Esophagus muscularis mucosa (tissue), 4 donors: ENCODE results near the gene TMEFF2. TPM values are rescaled to one million over a fixed set of nuclear protein-coding genes. Genes with fewer than 3 reads are reported as not detected.

Experiments used
- DNase-seq: peaks from one replicate; pipeline ENCODE4 v3.0.0-alpha.2; 2017; ENCODE audit errors: extremely low spot score
- H3K27ac ChIP-seq, 4 donors: fragments of 200-600 bp; sonication (generic); replicated peaks in 1 of 4; 1 replicate in 3 of 4; 2 replicates in 1 of 4; pipeline ENCODE4 v1.5.1; 2016 to 2019; ENCODE audit warnings: mild to moderate bottlenecking in 1 of 4
- H3K27me3 ChIP-seq, 4 donors: fragments of 200-600 bp; sonication (generic); one replicate each; pipeline versions ENCODE4 v1.5.1 to v1.6.0; 2016 to 2019
- H3K36me3 ChIP-seq, 4 donors: fragments of 200-600 bp; sonication (generic); one replicate each; pipeline ENCODE4 v1.5.1; 2016 to 2019
- H3K4me1 ChIP-seq, 4 donors: fragments of 200-600 bp; sonication (generic); one replicate each; pipeline ENCODE4 v1.5.1; 2016 to 2019
- H3K4me3 ChIP-seq, 4 donors: fragments of 200-600 bp; sonication (generic); 1 replicate in 2 of 4; 2 replicates in 2 of 4; pipeline ENCODE4 v1.5.1; 2016 to 2019; ENCODE audit warnings: mild to moderate bottlenecking in 4 of 4, moderate library complexity in 1 of 4
- H3K9me3 ChIP-seq, 4 donors: fragments of 200-600 bp; sonication (generic); 1 replicate in 3 of 4; 2 replicates in 1 of 4; pipeline ENCODE4 v1.5.1; 2016 to 2019
- EP300 ChIP-seq: sonication (generic); formaldehyde crosslinking; IDR thresholded peaks from one replicate; pipeline ENCODE4 v1.6.1; 2017; ENCODE audit warnings: antibody characterized with exemption
- POLR2A ChIP-seq: fragments of 450-650 bp; IDR thresholded peaks from one replicate; pipeline ENCODE4 v1.6.1; 2017; ENCODE audit warnings: antibody characterized with exemption, moderate library complexity, mild to moderate bottlenecking, low read depth
- POLR2AphosphoS5 ChIP-seq, 2 donors: sonication (generic); formaldehyde crosslinking; IDR thresholded peaks; one replicate each; pipeline ENCODE4 v1.6.1; 2017; ENCODE audit warnings: antibody characterized with exemption in 2 of 2
- WGBS: methylation state at CpG from one replicate; pipeline ENCODE4 v1.1.5; 2018; 5-methylcytosine and 5-hydroxymethylcytosine counted together
- intact Hi-C: fragments of 100-400 bp; cut with DNase I; formaldehyde crosslinking; loops from one replicate; pipeline ENCODE4 v1.15.1; 2023
- total RNA-seq, 4 donors: library from RNA; depleted of rRNA; stranded (reverse); fragments of >200 nt; gene quantifications; one replicate each; pipeline versions ENCODE4 v1.1.0 to v1.2.1, GENCODE V29; 2016
- TF ChIP-seq, protein P1 (sequence below), 3 experiments: fragments of 200-600 bp in 2 of 3; fragments of 450-650 bp in 1 of 3; sonication (generic) in 2 of 3; IDR thresholded peaks; one replicate each; pipeline ENCODE4 v1.5.1; 2017 to 2019; ENCODE audit warnings: antibody characterized with exemption in 3 of 3, mild to moderate bottlenecking in 2 of 3, moderate library complexity in 1 of 3

Gene TMEFF2
- total RNA-seq, 4 donors from 2014 or later: 0.42 to 1.7 (median 0.55) TPM

DNA sequence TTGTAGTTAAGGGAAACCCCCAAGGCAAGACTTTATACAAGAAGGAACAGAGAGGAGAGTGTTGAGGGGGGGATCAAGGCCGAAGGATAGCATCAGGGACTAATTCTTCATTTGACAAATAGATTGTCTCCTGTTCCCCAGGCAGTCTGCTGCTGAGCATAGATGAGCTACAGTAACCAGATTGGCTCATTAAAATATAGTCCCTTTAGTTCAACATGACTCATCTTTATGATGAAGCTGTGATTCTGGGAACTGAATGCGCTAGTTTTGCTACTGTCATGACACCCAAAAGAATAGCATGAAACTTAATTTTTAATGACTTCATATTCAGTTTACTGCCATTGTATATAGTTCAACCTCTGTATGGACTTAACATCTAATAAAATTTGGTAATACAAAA, 35.5 kb downstream of the TMEFF2 start:
- Histone ChIP-seq H3K27ac (no peak overlapping the region), H3K36me3 (no peaks in the 10 kb centered on the region), H3K4me1 (peaks cover 8 to 11% (median 9%) of the 10 kb centered on the region in 4 donors), H3K4me3 (no peak overlapping the region), H3K27me3 (no peaks in the 10 kb centered on the region), H3K9me3 (no peaks in the 10 kb centered on the region)
- TF ChIP-seq POLR2AphosphoS5 (IDR thresholded peaks at IDR 0.05) (no peak), EP300 (no peak), POLR2A (no peak)
- TF ChIP-seq, protein P1, sequence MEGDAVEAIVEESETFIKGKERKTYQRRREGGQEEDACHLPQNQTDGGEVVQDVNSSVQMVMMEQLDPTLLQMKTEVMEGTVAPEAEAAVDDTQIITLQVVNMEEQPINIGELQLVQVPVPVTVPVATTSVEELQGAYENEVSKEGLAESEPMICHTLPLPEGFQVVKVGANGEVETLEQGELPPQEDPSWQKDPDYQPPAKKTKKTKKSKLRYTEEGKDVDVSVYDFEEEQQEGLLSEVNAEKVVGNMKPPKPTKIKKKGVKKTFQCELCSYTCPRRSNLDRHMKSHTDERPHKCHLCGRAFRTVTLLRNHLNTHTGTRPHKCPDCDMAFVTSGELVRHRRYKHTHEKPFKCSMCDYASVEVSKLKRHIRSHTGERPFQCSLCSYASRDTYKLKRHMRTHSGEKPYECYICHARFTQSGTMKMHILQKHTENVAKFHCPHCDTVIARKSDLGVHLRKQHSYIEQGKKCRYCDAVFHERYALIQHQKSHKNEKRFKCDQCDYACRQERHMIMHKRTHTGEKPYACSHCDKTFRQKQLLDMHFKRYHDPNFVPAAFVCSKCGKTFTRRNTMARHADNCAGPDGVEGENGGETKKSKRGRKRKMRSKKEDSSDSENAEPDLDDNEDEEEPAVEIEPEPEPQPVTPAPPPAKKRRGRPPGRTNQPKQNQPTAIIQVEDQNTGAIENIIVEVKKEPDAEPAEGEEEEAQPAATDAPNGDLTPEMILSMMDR (IDR thresholded peaks at IDR 0.05): no peak
- intact Hi-C loops: no loop called here
- WGBS: 91% methylated on average over 2 of the region's 2 CpGs
- DNase-seq: no peak

DNA sequence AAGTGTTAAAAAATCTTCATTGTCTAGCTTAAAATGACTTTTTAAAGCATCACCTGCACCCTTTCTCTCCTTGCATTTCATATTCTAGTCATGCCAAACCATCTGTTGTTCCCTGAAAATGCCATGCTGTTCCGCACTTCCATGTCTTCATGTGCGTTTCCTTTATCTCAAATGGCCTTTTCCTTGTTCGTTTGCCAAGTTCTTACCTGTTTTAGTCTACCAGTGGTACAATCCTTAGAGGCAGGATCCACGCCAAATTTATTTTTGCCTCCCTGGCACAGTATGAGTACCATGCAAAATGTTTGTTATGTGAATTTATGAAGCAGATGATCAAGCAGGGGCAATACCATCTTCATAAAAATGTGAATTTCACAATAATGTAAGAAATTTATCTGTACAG, 37.0 kb downstream of the TMEFF2 start:
- no peaks in the 10 kb centered on the region for H3K36me3 ChIP-seq
- no peaks in the 10 kb centered on the region for H3K9me3 ChIP-seq
- intact Hi-C loops: no loop called here
- H3K4me3 ChIP-seq: no peak overlapping the region
- TF ChIP-seq EP300 (no peak), POLR2A (no peak), POLR2AphosphoS5 (IDR thresholded peaks at IDR 0.05) (no peak)
- TF ChIP-seq, protein P1 (IDR thresholded peaks at IDR 0.05): no peak
- peaks cover 8 to 11% (median 9%) of the 10 kb centered on the region in 4 donors for H3K4me1 ChIP-seq
- no peak for DNase-seq
- H3K27me3 ChIP-seq: no peaks in the 10 kb centered on the region
- 92% methylated on average over 4 of the region's 4 CpGs for WGBS
- no peak overlapping the region for H3K27ac ChIP-seq

DNA sequence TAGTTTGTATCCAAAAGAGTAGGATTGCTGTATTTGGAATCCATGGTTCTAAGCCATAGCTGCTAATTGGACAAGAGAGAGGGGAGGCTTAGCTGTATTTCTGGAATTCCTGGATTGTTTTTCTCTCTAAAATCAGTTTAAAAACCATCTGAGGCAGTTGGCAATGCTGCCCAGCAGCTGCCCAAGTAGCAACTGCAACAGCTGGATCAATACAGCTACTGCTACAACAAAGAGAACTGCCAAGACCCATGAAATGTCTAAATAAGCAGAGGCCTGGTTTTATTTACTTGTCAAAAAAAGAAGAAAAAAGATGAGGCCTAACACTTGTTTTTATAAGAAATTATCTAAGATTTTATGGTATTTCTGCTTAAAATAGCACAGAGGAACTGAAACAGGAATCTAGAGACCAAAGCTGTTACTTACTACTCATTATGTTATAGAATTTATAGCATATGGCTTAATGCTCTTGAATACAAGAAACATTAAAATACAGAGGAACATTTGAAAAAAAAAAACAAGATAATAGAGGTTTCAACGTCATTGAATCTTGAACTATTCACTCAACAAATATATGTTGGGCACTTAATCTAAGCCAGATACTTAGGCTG, 39.1 kb downstream of the TMEFF2 start:
- H3K4me3 ChIP-seq: no peak overlapping the region
- TF ChIP-seq EP300 (no peak), POLR2A (no peak), POLR2AphosphoS5 (IDR thresholded peaks at IDR 0.05) (no peak)
- TF ChIP-seq, protein P1 (IDR thresholded peaks at IDR 0.05): no peak
- H3K36me3 ChIP-seq: no peaks in the 10 kb centered on the region
- no peak overlapping the region for H3K27ac ChIP-seq
- WGBS: 35% methylated on average over 1 of the region's 1 CpG
- no peaks in the 10 kb centered on the region for H3K27me3 ChIP-seq
- DNase-seq: no peak
- H3K9me3 ChIP-seq: no peaks in the 10 kb centered on the region
- H3K4me1 ChIP-seq: peaks cover 0 to 3% (median under 1%) of the 10 kb centered on the region in 4 donors
- intact Hi-C loops: no loop called here

DNA sequence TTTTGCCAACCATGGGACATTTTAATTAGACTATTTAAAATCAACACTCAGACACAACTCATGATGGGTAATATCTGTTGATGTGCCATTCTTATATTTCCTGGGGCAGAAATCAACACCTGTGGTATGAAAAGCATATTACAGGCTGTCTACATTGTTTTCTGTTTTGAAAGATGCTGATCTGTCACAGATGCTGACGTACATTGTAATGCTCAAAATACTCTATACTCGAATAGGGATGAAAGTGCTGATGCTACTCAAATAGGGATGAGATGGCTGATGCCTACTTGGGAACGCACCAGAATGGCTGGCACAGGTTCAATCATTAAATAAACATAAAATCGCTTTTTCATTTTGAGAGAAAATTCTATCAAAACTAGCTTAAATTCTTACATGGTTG, 41.2 kb downstream of the TMEFF2 start:
- TF ChIP-seq EP300: no peak
- intact Hi-C loops: no loop called here
- no peak for DNase-seq

DNA sequence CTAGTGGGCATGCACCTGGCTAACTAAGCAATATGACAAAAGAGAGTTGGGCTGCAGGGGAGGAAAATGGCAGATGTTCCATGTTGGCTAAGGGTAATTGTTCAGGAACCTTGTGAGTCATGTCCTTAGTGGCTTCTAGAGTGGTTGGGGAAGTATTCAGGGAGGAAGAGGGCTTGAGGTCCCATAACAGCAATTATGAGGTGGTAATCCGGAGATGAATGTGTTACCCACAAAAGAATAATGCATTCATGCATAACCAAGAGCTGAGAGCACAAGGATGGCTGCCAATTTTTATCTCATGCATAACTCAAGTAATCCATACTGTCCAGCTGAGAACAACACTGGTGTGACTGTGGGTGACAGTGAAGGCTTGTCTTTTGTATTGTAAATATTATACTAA, 42.9 kb downstream of the TMEFF2 start:
- H3K4me1 ChIP-seq: peaks cover 0 to 39% (median 33%) of the 10 kb centered on the region in 4 donors
- TF ChIP-seq, protein P1 (IDR thresholded peaks at IDR 0.05): no peak
- no peak overlapping the region for H3K4me3 ChIP-seq
- no peaks in the 10 kb centered on the region for H3K27me3 ChIP-seq
- no peaks in the 10 kb centered on the region for H3K36me3 ChIP-seq
- 44% methylated on average over 1 of the region's 1 CpG for WGBS
- DNase-seq: no peak
- no peaks in the 10 kb centered on the region for H3K9me3 ChIP-seq
- intact Hi-C loops: no loop called here
- H3K27ac ChIP-seq: no peak overlapping the region

More for the DNA sequence above, 41.2 kb downstream of the TMEFF2 start:
- Histone ChIP-seq H3K4me1 (peaks cover 0 to 22% (median 18%) of the 10 kb centered on the region in 4 donors), H3K9me3 (no peaks in the 10 kb centered on the region), H3K36me3 (no peaks in the 10 kb centered on the region), H3K27ac (no peak overlapping the region), H3K4me3 (no peak overlapping the region), H3K27me3 (no peaks in the 10 kb centered on the region)
- WGBS: 95% methylated on average over 4 of the region's 4 CpGs
